Measurements from ENCODE around the gene DEGS2. TPM values are rescaled to one million over a fixed set of nuclear protein-coding genes. Genes with fewer than 3 reads are reported as not detected.

DEGS2 gene
- total and polyA plus RNA-seq, 2 experiments from 2014 or later, result 0.63 to 2.2 TPM

DNA sequence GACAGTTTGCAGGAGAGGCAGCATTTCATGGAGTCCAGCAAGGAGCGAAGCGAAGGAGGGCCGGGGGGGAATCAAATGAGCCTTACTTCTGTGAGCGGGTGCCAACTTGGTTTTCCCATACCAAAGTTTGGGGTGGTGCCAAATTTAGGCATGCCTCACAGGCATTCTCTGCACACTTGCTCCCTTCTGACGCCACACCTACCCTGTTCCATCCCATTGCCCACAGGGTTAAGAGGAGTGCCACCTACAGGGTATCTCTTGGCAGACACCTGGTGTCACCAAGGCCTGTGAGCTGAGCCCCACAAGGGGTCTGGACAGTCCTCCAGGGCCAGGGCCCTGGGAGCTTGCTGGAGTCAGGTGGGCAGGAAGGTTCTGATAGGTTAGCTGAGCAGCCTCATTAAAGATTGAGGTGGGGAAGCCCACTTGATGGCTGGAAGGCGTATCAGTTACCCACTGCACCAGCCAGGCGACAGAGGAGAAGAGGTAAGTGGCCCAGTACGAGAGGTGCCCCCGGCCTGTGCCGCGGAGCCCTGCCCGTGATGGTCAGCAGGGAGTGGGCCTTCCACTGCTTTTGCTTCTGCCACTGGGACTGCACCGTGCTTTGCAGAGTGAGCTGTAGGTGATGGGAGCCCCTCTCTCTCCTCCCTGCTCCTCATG, 45.2 kb downstream of the DEGS2 start (continued):
- TF ChIP-seq ZNF331 (CRISPR knock-in tag; IDR thresholded peaks at IDR 0.05; ENCODE audit: low read depth), result no peak
- TF ChIP-seq, protein P1, sequence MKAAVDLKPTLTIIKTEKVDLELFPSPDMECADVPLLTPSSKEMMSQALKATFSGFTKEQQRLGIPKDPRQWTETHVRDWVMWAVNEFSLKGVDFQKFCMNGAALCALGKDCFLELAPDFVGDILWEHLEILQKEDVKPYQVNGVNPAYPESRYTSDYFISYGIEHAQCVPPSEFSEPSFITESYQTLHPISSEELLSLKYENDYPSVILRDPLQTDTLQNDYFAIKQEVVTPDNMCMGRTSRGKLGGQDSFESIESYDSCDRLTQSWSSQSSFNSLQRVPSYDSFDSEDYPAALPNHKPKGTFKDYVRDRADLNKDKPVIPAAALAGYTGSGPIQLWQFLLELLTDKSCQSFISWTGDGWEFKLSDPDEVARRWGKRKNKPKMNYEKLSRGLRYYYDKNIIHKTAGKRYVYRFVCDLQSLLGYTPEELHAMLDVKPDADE (IDR thresholded peaks at IDR 0.05), result no peak
- TF ChIP-seq, protein P2, sequence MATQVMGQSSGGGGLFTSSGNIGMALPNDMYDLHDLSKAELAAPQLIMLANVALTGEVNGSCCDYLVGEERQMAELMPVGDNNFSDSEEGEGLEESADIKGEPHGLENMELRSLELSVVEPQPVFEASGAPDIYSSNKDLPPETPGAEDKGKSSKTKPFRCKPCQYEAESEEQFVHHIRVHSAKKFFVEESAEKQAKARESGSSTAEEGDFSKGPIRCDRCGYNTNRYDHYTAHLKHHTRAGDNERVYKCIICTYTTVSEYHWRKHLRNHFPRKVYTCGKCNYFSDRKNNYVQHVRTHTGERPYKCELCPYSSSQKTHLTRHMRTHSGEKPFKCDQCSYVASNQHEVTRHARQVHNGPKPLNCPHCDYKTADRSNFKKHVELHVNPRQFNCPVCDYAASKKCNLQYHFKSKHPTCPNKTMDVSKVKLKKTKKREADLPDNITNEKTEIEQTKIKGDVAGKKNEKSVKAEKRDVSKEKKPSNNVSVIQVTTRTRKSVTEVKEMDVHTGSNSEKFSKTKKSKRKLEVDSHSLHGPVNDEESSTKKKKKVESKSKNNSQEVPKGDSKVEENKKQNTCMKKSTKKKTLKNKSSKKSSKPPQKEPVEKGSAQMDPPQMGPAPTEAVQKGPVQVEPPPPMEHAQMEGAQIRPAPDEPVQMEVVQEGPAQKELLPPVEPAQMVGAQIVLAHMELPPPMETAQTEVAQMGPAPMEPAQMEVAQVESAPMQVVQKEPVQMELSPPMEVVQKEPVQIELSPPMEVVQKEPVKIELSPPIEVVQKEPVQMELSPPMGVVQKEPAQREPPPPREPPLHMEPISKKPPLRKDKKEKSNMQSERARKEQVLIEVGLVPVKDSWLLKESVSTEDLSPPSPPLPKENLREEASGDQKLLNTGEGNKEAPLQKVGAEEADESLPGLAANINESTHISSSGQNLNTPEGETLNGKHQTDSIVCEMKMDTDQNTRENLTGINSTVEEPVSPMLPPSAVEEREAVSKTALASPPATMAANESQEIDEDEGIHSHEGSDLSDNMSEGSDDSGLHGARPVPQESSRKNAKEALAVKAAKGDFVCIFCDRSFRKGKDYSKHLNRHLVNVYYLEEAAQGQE (IDR thresholded peaks at IDR 0.05; ENCODE audit: unreplicated experiment), result no peak

DNA sequence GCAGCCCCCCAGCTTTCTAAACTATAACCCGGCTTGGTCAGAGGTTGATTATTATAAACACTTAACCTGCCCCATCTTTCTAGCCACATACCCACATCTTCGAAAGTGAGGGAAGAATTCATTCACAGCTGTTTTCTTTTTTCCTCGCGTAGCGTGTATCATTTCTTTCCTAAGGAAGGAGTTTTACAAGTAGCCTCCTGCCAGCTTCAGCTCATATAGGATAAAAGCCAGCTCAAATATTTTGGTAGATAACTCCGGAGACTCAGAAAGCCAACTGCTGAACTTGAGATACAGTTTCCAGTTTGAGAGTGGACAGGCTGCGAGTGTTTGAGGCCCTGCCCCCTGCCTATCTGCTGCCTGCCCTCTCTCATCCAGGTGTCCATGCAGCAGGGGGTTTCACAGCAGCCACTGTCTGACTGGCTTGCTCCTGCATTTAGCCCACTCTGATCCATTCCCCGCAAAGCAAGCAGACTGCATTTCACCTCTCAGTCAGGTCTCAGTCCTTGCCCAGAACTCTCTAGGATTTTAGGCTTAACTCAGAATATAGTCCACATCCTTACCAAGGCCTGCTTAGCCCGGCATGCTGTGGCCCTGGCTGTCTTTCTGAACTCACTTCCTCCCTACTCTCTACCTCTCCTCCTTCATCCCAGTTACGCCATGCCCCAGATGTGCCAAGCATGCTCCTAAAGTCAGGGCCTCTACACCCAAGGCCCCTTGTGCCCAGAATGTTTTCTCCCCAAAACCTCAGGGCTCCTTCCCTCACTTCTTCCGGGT, 47.3 kb downstream of the DEGS2 start:
- H3K27me3 Mint-ChIP-seq (ENCODE audit: insufficient read depth, low read depth, poor library complexity), result peaks cover 7% of the 10 kb centered on the region
- peak overlapping the region; percentile 33; the same call in 1 of the 2 replicates for H3K27ac Mint-ChIP-seq
- Histone ChIP-seq H3K79me2 (replicated peaks; ENCODE audit: insufficient read depth) (no peaks in the 10 kb centered on the region), H3K27ac (ENCODE audit: low read depth) (no peak overlapping the region), H3K4me2 (no peak overlapping the region), H3K4me1 (ENCODE audit: insufficient read depth) (peaks cover 4% of the 10 kb centered on the region; the same call in 1 of the 2 replicates), H3K36me3 (ENCODE audit: insufficient read depth) (no peaks in the 10 kb centered on the region), H2AFZ (no peak overlapping the region), H3K9me2 (ENCODE audit: insufficient read depth) (no peaks in the 10 kb centered on the region), H4K20me1 (replicated peaks; ENCODE audit: insufficient read depth) (peaks cover 4% of the 10 kb centered on the region; the same call in 1 of the 2 replicates), H3F3A (replicated peaks; ENCODE audit: low read depth) (no peaks in the 10 kb centered on the region), H3K27me3 (ENCODE audit: insufficient read depth) (no peaks in the 10 kb centered on the region), H3K4me3 (no peak overlapping the region)
- no peaks in the 10 kb centered on the region for H3K9me3 Mint-ChIP-seq
- DNase-seq (ENCODE audit: low spot score) (no peak), ATAC-seq (no peak)
- H3K4me3 Mint-ChIP-seq, result no peak overlapping the region
- no peaks in the 10 kb centered on the region; the same call in 2 of the 3 replicates for H3K36me3 Mint-ChIP-seq (ENCODE audit: low read depth)
- H3K4me1 Mint-ChIP-seq, result peaks cover 13% of the 10 kb centered on the region
- TF ChIP-seq EZH2 (IDR thresholded peaks at IDR 0.05; ENCODE audit: low read depth, unreplicated experiment) (no peak), POLR2AphosphoS5 (IDR thresholded peaks at IDR 0.05; ENCODE audit: low read depth) (no peak), ZNF114 (CRISPR knock-in tag; IDR thresholded peaks at IDR 0.05) (no peak), JUNB (IDR thresholded peaks at IDR 0.05; ENCODE audit: unreplicated experiment) (no peak), NANOG (IDR thresholded peaks at IDR 0.05; ENCODE audit: borderline replicate concordance) (no peak), STAT1 (IDR thresholded peaks at IDR 0.05; ENCODE audit: unreplicated experiment) (no peak), CREB1 (CRISPR knock-in tag; IDR thresholded peaks at IDR 0.05; ENCODE audit: low read depth) (no peak), EZH2phosphoT487 (IDR thresholded peaks at IDR 0.05; ENCODE audit: unreplicated experiment) (no peak)
- TF ChIP-seq, protein P2 (IDR thresholded peaks at IDR 0.05; ENCODE audit: unreplicated experiment), result no peak
- TF ChIP-seq, protein P1 (IDR thresholded peaks at IDR 0.05), result no peak
